ENCODE data around the gene CTBP2. TPM values are rescaled to one million over a fixed set of nuclear protein-coding genes. Genes with fewer than 3 reads are reported as not detected.

The CTBP2 gene
- total RNA-seq, 2 donors from 2014 or later: 26.0 to 36.0 TPM

- Histone ChIP-seq H3K4me1 (peaks cover 0 to 84% of the 10 kb centered on the region in 2 donors), H3K36me3 (no peaks in the 10 kb centered on the region), H3K27me3 (no peaks in the 10 kb centered on the region), H3K9me3 (no peaks in the 10 kb centered on the region), H3K4me3 (no peak overlapping the region), H3K27ac (peak overlapping the region; percentile 49 to 64)
- no peak for DNase-seq (ENCODE audit: low spot score)
- TF ChIP-seq CTCF (IDR thresholded peaks at IDR 0.05): no peak
Measured at GRCh38 chr10:125146791-125147579, 13.4 kb downstream of the CTBP2 start.

- Histone ChIP-seq H3K27ac (peak overlapping the region; percentile 54 to 69), H3K4me3 (no peak overlapping the region), H3K4me1 (peaks cover 0 to 82% of the 10 kb centered on the region in 2 donors), H3K27me3 (no peaks in the 10 kb centered on the region), H3K9me3 (no peaks in the 10 kb centered on the region), H3K36me3 (no peaks in the 10 kb centered on the region)
- no peak for TF ChIP-seq CTCF (IDR thresholded peaks at IDR 0.05)
- DNase-seq (ENCODE audit: low spot score): no peak
Measured at GRCh38 chr10:125145636-125146035, 14.7 kb downstream of the CTBP2 start.

GRCh38 chr10:125144693-125145623 lies 15.4 kb downstream of the CTBP2 start:
- H3K4me3 ChIP-seq: no peak overlapping the region
- TF ChIP-seq CTCF (IDR thresholded peaks at IDR 0.05): peak; percentile 32 to 59
- H3K36me3 ChIP-seq: no peaks in the 10 kb centered on the region
- H3K9me3 ChIP-seq: no peaks in the 10 kb centered on the region
- H3K27me3 ChIP-seq: no peaks in the 10 kb centered on the region
- peak overlapping the region; percentile 54 to 69 for H3K27ac ChIP-seq
- DNase-seq (ENCODE audit: low spot score): no peak
- peaks cover 0 to 78% of the 10 kb centered on the region in 2 donors for H3K4me1 ChIP-seq

GRCh38 chr10:125144206-125144605 lies 16.2 kb downstream of the CTBP2 start:
- DNase-seq (ENCODE audit: low spot score): no peak
- Histone ChIP-seq H3K9me3 (no peaks in the 10 kb centered on the region), H3K4me3 (no peak overlapping the region), H3K4me1 (peaks cover 0 to 70% of the 10 kb centered on the region in 2 donors), H3K27me3 (no peaks in the 10 kb centered on the region), H3K27ac (peak overlapping the region; percentile 54 to 69), H3K36me3 (no peaks in the 10 kb centered on the region)
- TF ChIP-seq CTCF (IDR thresholded peaks at IDR 0.05): no peak

- Histone ChIP-seq H3K36me3 (no peaks in the 10 kb centered on the region), H3K9me3 (no peaks in the 10 kb centered on the region), H3K27ac (no peak overlapping the region), H3K4me1 (peaks cover 0 to 69% of the 10 kb centered on the region in 2 donors), H3K27me3 (no peaks in the 10 kb centered on the region), H3K4me3 (no peak overlapping the region)
- TF ChIP-seq CTCF (IDR thresholded peaks at IDR 0.05): no peak
- no peak for DNase-seq (ENCODE audit: low spot score)
Measured at GRCh38 chr10:125142946-125143345, 17.4 kb downstream of the CTBP2 start.
